Bronchial epithelial cell (primary cell): ENCODE data around the gene SLC12A6. TPM values are rescaled to one million over a fixed set of nuclear protein-coding genes. Genes with fewer than 3 reads are reported as not detected.

ENCODE experiments used
- DNase-seq: peaks from one replicate; pipeline ENCODE4 v3.0.0-alpha.2; 2010; ENCODE audit warnings: low read depth
- FAIRE-seq: peaks from 2 replicates; lab custom pipeline; 2011; peaks lifted over from hg19 to GRCh38; lab: Jason Lieb, UNC
- H3K27me3 ChIP-seq: 2 replicates; pipeline ENCODE4 v1.5.1; 2011; ENCODE audit warnings: low read length; ENCODE audit not compliant: control insufficient read depth, insufficient read depth
- H3K36me3 ChIP-seq: 2 replicates; pipeline ENCODE4 v1.5.1; 2011; ENCODE audit warnings: low read length; ENCODE audit not compliant: control insufficient read depth, insufficient read depth
- H3K4me3 ChIP-seq: 2 replicates; pipeline ENCODE4 v1.5.1; 2011; ENCODE audit warnings: mild to moderate bottlenecking, low read depth, low read length, control low read depth
- CTCF ChIP-seq: IDR thresholded peaks from 2 replicates; pipeline ENCODE4 v1.5.1; 2011; ENCODE audit warnings: mild to moderate bottlenecking, moderate library complexity, low read length, control low read depth, inconsistent platforms; ENCODE audit not compliant: insufficient read depth, severe bottlenecking
- total RNA-seq: library from RNA; depleted of rRNA; stranded (reverse); fragments of >200 nt; gene quantifications from 2 replicates; pipeline ENCODE4 v1.2.1, GENCODE V29; 2014

Gene SLC12A6
- total RNA-seq, 1 donor from 2014 or later, result 24.5 TPM

- DNase-seq (no peak), FAIRE-seq (no peak)
- H3K27me3 ChIP-seq, result no peaks in the 10 kb centered on the region
- no peaks in the 10 kb centered on the region for H3K36me3 ChIP-seq
- no peak for TF ChIP-seq CTCF
- no peak overlapping the region for H3K4me3 ChIP-seq
Measured at GRCh38 chr15:34297059-34297458, 40.5 kb downstream of the SLC12A6 start.

- FAIRE-seq, result no peak
Measured at GRCh38 chr15:34292621-34293020, 45.0 kb downstream of the SLC12A6 start.

GRCh38 chr15:34284937-34285336 is 52.6 kb downstream of the SLC12A6 start:
- Histone ChIP-seq H3K4me3 (no peak overlapping the region), H3K27me3 (no peaks in the 10 kb centered on the region), H3K36me3 (no peaks in the 10 kb centered on the region)
- FAIRE-seq (no peak), DNase-seq (no peak)
- TF ChIP-seq CTCF, result no peak

More at GRCh38 chr15:34292621-34293020, 45.0 kb downstream of the SLC12A6 start:
- TF ChIP-seq CTCF, result no peak
- H3K27me3 ChIP-seq, result no peaks in the 10 kb centered on the region
- DNase-seq, result no peak
- H3K36me3 ChIP-seq, result no peaks in the 10 kb centered on the region
- H3K4me3 ChIP-seq, result no peak overlapping the region

GRCh38 chr15:34282384-34282783 is 55.2 kb downstream of the SLC12A6 start:
- Histone ChIP-seq H3K27me3 (no peaks in the 10 kb centered on the region), H3K36me3 (no peaks in the 10 kb centered on the region), H3K4me3 (no peak overlapping the region)
- DNase-seq (no peak), FAIRE-seq (no peak)
- TF ChIP-seq CTCF, result no peak

- H3K36me3 ChIP-seq, result no peaks in the 10 kb centered on the region
- no peaks in the 10 kb centered on the region for H3K27me3 ChIP-seq
- TF ChIP-seq CTCF, result no peak
- H3K4me3 ChIP-seq, result no peak overlapping the region
- FAIRE-seq, result no peak
- DNase-seq, result peak; percentile 85
Measured at GRCh38 chr15:34280193-34280592, 57.4 kb downstream of the SLC12A6 start.

- Histone ChIP-seq H3K4me3 (no peak overlapping the region), H3K27me3 (no peaks in the 10 kb centered on the region), H3K36me3 (no peaks in the 10 kb centered on the region)
- no peak for TF ChIP-seq CTCF
- DNase-seq (peak; percentile 57), FAIRE-seq (no peak)
Measured at GRCh38 chr15:34279368-34279767, 58.2 kb downstream of the SLC12A6 start.
